HEK293T (cell line): Measurements from ENCODE around the gene VILL.
"Not testable (repeated sequence)": the region's sequence is repeated elsewhere in the genome, so short reads cannot be mapped to it uniquely, and the experiment has no call there.

Experiments
- ARNT ChIP-seq: fragments of 450-650 bp; IDR thresholded peaks from 2 replicates; pipeline ENCODE4 v1.6.1; 2017; ENCODE audit warnings: mild to moderate bottlenecking
- BHLHE40 ChIP-seq: fragments of 450-650 bp; IDR thresholded peaks from 2 replicates; pipeline ENCODE4 v1.6.1; 2016; ENCODE audit warnings: mild to moderate bottlenecking, moderate library complexity, borderline replicate concordance
- ELF4 ChIP-seq: fragments of 450-650 bp; IDR thresholded peaks from 2 replicates; pipeline ENCODE4 v1.6.1; 2017; ENCODE audit warnings: antibody characterized with exemption
- FOXA1 ChIP-seq: fragments of 450-650 bp; IDR thresholded peaks from 2 replicates; pipeline ENCODE4 v1.6.1; 2016; ENCODE audit warnings: mild to moderate bottlenecking
- FOXK2 ChIP-seq: fragments of 450-650 bp; IDR thresholded peaks from 2 replicates; pipeline ENCODE4 v1.6.1; 2016; ENCODE audit warnings: mild to moderate bottlenecking
- FOXM1 ChIP-seq: fragments of 450-650 bp; IDR thresholded peaks from 2 replicates; pipeline ENCODE4 v1.6.1; 2017; ENCODE audit warnings: mild to moderate bottlenecking, borderline replicate concordance
- HDGF ChIP-seq: fragments of 450-650 bp; IDR thresholded peaks from 2 replicates; pipeline ENCODE4 v1.6.1; 2017; ENCODE audit warnings: antibody characterized with exemption, borderline replicate concordance
- L3MBTL2 ChIP-seq: fragments of 450-650 bp; conservative IDR thresholded peaks from 2 replicates; pipeline ENCODE4 v1.6.1; 2016; ENCODE audit warnings: mild to moderate bottlenecking
- SP1 ChIP-seq: fragments of 450-650 bp; IDR thresholded peaks from 2 replicates; pipeline ENCODE4 v1.6.1; 2017
- SUZ12 ChIP-seq: fragments of 450-650 bp; IDR thresholded peaks from 2 replicates; pipeline ENCODE4 v1.6.1; 2016; ENCODE audit warnings: mild to moderate bottlenecking
- TARDBP ChIP-seq: fragments of 450-650 bp; IDR thresholded peaks from 2 replicates; pipeline ENCODE4 v1.6.1; 2016
- ZNF384 ChIP-seq: fragments of 450-650 bp; IDR thresholded peaks from 2 replicates; pipeline ENCODE4 v1.6.1; 2016

- not testable (repeated sequence) for TF ChIP-seq ELF4, L3MBTL2, ZNF384, FOXM1, BHLHE40, ARNT, SUZ12, FOXK2, TARDBP, HDGF, FOXA1, SP1
Observed at GRCh38 chr3:37972056-37972455, 18.5 kb upstream of the VILL start.
